ENCODE measurements around the gene EXD3.
"Not testable (repeated sequence)": the region's sequence is repeated elsewhere in the genome, so short reads cannot be mapped to it uniquely, and the experiment has no call there.

Gene EXD3

DNA sequence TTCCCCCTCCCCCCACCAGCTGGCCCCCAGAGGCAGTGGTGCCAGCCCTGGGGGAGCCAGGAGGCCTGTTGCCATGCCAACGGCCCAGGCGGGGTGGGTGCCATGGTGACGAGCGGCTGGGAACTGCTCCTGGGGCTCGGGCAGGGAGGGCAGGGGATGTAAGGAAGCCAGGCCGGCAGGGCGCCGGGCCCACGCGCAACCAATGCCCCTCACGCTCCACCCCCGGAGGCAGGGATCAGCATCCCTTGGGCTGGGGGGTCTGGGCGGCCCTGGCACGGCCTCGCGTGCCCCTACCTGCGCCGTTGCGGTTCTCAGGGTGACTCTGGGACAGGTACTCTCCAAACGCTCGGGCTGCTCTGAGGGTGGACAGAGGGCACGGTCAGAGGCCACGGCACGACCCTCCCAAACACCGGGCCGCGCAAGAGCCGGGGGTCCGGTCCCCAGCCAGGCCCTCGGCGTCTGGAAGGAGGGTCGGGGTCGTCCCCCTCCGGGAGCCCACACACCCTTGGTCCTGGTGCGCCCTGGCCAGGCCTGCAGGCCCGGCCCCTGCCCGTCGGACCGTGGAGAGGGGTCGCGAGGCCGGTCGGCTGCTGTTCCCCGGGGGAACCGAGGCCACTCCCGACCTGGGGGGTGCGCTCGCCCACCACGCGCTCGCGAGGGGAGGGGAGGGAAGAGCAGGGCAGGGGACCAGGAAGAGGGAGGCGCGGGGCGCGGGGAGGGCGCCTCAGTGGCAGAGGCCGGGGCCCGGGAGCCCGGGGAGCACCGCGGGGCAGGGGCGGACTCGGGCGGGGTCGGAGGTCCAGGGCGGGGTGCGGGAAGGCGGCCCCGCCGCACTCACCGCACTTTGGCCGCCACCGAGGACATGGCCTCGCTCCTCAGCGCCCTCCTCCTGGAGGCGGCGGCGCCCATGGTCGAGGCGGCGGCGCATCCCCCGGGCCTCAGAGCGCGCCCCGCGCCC lies 35.5 kb upstream of the EXD3 start:
- no peak for DNase-seq

DNA sequence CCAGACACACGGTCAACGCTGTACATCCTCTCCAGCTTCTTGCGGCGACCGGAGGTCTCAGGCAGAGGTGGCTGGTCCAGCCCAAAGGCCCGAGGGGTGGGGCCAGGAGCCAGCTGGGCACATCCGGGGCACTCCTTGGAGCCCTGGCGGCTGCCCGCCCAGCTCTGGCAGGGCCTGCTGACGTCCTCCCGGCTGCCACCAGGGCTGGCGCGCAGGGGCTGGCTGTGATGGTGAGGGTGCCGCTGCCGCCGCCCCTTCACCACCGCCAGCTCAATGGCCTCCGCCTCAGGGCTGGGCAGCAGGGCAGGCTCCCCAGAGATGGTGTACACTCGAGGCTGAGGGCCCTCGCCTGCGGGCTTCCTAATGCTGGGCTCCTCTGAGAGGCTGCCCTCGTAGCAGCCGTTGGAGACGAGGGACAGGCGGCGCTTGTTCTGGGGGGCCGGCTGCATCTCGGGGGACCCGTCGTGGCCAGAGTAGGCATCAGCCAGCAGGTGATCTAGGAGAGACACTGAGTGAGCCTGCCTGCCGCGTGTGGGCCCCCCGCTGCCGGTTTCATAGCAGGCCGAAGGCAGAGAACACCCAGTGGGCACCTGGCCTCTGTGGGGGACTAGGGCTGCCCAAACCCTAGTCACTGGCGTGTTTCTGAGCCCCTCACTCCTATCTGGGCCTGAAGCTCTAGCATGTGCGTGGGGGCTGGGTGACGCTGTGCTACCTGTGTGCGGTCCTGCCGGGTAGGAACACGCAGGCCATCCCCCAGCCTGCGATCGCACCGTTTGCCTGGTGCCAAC lies 34.6 kb upstream of the EXD3 start:
- DNase-seq, result no peak

DNA sequence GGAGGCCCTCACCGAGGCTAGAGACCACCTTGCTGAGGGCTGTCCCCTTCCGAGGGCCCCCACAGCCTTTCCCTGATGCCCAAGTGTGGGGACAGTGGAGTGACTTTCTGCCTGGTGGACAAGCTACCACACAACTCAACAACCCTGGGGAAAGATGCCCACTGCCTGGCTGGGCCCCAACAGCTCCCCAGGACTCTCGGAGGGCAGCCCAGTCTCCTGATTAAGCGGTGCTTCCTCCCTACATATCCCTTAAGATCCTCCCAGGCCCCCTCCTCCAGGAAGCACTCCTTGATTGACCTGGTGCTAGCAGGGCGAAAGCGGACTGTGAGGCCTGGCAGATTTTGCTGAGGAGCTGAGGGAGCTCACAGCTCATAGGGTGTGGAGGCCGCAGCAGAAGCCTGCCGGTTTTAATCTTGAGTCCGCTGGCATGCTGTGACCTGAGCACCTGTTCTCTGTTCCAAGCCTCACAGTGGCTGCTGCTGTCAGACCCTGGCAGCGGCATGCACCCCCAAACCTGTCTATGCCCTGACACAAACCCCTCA lies 34.0 kb upstream of the EXD3 start:
- no peak for DNase-seq

DNA sequence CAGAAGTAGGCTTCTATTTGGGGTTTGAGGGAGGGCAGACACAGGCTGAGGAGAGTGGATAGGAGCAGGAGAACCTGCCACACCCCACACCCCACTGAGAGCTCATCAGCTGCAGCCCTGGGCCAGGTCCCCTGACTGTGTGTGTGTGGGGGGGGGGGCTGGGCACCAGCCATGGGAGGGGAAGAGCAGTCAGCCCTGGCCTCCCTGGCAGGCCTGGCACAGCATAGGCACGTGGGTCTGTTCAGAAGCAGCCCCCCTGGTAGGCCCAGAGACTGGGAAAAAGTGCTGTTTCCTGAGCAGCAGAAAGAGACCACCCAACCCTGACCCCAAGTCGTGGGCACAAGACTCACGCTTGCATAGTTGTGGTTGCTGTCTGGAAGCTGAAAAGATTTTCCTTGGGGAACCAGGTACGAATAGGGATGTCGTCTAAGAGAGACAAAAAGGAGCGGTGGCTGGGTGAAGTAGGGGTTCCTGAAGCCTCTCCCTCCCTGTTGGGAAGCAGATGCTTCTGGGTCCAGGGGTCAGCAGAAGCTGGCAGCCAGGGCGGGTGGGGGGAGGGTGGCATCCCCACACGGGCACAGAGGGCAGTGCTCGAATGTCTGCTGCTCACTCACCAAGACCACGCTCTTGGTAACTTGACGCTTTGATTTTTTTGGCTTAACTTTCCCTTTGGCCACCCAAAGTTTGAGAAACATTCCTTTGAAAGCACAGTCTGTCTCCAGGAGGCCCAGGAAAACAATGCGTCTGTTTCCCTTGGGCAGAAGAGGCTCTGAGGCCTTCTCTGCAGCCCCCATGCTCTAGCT lies 33.3 kb upstream of the EXD3 start:
- no peak for DNase-seq

DNA sequence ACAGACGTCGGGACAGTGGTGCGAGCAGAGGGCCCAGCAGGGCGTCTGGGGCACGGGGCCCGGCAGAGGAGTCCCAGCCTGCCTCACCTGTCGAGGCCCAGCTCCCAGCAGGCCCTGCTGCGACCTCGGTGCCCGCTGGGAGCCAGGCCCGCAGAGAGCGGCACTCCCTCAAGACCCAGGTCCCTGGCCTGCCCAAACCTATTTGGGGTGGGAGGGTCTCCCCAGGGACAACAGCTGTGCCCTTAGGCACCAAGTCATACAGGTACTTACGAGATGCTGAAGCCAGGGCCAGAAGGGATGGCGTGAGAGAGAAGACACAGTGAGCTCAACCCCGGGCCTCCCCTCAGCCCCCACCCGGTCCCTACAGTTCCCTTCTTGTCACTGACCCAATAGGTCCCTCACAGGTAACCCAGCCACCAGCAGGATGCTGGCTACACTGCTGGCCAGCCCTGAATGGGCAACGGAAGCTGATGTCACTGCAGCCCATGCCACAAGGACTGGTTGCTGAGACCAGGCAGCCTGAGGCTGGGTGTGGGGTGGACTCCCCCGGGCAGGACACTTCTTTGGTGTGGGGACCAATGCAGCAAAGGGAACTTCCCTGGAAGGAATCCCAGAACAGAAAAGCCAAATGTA lies 32.5 kb upstream of the EXD3 start:
- no peak for DNase-seq

DNA sequence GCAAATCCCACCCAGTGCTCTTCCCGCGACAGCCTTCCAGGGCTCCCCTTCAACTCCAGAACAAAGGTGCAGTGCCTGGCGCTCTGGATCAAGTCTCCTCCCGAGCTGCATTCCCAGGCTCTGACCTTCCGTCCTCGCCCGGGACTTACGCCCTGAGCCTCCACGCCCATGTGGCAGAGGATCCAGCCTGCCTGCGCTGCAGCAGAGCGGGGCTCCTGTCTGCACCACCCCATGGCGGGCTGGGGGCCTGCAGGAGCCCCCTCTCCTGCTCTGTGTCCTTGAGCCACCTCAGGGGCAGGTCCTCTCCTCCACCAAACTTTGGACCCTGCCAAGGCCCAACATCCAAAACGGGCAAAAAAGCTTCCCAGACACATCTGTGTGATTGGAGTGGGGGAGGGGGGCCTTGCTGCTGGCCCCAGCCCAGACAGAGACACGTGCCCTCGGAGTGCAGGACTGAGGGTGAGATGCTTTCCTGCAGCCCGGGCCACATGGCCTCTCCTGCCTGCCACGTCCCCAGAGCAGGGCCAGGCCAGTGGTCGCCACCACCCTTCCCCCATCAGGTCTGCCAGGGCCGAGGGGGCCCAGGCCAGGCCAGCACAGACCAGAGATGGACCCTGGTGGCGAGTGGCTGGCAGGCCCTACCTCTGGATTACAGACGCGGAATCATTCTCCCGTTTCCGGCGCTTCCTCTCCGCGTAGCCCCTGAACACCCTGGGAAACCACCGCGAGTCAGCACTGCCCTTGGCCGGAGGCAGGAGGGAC lies 31.8 kb upstream of the EXD3 start:
- DNase-seq, result no peak

DNA sequence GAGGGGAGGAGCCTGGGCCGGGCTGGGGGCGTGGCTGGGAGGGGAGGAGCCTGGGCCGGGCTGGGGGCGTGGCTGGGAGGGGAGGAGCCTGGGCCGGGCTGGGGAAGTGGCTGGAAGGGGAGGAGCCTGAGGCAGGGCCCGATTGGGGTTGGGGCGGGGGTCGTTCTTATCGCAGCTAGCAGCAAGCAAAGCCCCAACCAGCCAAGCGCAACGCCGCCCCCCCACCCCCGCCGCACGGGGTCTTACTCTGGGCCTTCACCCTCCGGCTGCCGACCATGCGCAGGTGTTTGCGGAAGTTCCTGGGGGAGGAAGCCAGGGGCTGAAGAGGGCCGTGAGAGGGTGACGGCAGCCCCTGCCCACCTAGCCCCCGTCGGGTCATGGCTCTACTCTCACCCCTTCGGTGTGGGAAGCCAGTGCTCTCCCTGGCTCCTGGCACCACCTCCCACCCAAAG lies 31.2 kb upstream of the EXD3 start:
- no peak for DNase-seq

DNA sequence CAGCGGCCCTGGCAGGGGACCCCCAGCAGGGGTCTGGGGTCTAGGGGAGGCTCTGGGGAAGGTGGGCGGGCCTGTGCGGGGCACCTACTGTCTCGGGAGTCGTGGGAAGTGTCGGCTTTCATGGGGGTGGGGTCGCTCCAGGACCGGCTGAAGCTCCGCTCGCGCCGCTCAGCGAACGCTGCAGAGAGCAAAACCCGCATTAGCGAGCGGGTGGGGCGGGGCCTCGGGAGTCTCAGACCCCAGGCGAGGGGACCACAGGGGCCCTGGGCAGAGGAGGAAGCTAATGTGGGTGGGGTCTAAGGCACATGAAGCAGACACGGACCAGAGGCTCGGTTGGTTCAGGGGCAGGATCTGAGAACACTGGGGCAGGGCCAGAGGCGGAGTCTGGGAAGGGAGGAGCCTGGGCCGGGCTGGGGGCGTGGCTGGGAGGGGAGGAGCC lies 30.7 kb upstream of the EXD3 start:
- no peak for DNase-seq

DNA sequence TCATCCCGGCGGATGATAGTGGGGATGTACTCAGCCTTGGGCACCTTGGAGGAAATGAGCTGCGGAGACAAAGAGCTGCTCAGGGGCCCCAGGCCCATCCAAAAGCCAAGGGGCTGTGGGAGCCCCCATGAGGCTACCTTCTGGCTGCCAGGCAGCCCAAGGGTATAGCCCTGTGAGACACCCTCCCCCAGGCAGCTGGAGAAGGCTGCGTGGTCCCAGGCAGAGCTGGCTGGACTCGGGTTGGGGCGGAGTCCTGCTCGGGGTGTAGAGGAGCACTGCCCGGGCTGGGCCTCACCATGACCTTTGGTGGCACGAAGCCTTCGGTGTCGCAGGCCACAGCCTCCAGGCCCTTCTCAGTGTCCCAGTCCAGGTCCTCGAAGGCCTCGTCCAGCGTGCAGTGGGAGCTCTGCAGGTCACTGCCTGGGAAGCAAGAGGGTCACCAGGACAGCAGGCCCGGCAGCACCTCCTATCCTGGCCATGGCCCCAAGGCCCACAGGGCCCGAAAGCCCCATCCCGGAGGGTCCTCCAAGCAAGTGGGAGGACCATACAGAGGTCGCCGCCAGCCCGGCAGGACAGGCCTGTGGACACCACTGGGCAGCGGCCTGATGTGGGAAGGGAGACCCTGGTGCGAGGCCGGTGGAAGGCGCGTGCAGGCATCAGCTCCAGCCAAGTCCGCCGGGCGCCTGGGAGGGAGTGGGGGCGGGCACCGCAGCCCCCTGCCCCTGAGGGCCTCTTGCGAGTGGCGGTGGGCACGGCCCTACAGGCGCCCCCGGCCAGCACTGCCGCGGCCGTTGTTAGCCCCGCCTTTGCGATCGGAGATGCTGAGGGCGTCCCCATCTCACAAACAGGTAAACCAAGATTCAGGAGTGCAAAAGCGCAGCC lies 30.0 kb upstream of the EXD3 start:
- no peak for DNase-seq

DNA sequence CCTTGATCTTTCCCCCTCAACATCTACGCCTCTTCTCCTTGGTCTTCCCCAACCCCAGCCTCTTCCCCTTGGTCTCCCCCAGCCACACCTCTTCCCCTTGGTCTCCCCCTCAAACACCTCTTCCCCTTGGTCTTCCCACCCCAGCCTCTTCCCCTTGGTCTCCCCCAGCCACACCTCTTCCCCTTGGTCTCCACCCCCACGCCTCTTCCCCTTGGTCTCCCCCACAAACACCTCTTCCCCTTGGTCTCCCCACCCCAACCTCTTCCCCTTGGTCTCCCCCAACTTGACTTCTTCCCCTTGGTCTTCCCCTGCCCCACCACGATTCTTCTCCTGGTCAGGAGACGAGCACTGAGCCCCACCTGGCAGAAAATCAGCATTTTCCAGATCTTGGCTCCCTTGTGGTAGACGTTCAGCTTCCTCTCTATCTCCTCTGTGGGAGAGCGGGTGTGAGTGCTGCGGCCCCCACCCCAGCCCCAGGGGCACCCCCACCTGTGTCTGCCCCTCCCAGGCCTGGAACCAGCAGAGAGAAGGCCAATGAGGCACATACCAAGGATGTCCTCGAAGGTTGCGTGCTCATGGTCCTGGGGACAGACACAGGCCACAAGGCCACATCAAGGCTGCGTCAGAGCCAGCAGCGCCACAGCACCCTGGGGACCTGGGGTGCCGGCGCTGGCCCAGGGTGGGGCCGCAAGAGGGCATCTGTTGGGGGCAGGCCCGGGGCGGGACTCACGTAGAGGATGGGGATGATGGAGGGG lies 29.2 kb upstream of the EXD3 start:
- no peak for DNase-seq

DNA sequence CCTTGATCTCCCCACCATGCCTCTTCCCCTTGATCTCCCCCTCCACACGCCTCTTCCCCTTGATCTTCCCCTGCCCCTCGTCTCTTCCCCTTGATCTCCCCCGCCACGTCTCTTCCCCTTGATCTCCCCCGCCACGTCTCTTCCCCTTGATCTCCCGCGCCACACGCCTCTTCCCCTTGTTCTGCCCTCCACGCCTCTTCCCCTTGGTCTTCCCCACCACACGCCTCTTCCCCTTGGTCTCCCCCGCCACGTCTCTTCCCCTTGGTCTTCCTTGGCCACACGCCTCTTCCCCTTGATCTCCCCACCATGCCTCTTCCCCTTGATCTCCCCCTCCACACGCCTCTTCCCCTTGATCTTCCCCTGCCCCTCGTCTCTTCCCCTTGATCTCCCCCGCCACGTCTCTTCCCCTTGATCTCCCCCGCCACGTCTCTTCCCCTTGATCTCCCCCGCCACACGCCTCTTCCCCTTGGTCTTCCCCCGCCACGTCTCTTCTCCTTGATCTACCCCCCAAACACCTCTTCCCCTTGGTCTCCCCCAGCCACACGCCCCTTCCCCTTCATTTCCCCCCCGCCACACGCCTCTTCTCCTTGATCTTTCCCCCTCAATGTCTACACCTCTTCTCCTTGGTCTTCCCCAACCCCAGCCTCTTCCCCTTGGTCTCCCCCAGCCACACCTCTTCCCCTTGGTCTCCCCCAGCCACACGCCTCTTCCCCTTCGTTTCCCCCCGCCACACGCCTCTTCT lies 28.5 kb upstream of the EXD3 start:
- not testable (repeated sequence) for DNase-seq

DNA sequence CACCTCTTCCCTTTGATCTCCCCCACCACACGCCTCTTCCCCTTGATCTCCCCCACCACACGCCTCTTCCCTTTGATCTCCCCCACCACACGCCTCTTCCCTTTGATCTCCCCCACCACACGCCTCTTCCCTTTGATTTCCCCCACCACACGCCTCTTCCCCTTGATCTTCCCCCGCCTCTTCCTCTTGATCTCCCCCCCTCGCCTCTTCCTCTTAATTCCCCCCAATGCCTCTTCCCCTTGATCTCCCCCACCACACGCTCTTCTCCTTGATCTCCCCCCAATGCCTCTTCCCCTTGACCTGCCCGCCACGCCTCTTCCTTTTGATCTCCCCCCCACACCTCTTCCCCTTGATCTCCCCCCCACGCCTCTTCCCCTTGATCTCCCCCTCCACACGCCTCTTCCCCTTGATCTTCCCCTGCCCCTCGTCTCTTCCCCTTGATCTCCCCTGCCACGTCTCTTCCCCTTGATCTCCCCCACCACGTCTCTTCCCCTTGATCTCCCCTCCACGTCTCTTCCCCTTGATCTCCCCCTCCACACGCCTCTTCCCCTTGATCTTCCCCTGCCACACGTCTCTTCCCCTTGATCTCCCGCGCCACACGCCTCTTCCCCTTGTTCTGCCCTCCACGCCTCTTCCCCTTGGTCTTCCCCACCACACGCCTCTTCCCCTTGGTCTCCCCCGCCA lies 27.7 kb upstream of the EXD3 start:
- not testable (repeated sequence) for DNase-seq

DNA sequence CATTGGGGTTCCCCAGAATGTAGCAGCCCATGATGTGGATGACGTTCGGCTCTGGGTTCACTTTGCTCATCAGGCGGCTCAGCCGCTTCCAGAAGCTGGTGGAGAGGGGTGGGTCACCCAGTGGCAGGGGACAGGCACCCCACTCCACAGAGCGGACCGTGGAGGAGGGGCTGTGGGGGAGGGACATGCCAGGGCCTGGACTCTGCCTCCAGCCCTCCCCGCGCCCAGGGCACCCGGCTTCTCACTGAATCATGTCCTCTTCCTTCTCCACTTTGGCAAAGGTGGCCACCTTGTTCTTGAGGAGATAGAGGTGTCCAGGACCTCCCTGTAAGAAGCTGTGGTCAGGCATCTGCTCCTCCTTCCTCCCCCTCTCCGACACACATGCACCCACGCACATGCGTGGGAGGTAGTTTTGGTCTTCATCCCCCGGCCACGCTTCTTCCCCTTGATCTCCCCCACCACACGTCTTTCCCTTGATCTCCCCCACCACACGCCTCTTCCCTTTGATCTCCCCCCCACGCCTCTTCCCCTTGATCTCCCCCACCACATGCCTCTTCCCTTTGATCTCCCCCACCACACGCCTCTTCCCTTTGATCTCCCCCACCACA lies 27.1 kb upstream of the EXD3 start:
- no peak for DNase-seq

DNA sequence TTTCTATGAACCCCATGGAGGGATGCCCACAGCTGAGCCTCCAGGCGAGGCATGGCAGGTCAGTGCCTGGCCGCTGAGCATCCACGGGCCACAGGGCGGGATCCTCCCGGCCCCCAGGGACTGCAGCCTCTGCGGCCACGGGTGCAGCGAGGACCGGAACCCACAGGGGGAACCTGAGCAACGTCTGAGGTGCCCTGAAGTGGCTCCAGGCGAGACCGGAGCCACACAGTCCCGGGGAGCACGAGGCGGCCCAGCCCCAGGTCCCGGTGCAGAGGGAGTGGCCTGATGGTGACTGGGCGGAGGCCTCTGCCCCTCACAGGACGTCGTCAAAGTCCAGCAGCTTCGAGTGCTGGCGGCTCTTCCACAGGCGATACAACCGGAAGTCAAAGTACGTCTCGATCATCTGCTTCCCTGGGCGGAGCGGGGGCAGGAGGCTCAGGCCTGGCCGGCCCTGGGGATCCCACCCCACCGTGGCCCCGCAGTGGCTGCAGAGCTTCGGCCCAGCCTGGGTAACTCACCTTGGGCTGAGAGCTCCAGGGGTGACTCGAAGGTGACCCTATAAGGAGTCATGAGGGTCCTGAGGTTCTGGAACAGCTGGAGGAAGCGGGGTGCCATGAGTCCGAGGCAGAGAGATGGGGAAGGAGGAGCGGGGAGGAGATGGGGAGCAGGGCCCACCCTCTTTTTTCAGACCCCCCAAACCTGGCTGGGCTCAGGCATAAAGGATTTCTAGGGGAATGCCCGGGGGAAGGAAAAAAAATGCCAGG lies 26.3 kb upstream of the EXD3 start:
- no peak for DNase-seq

DNA sequence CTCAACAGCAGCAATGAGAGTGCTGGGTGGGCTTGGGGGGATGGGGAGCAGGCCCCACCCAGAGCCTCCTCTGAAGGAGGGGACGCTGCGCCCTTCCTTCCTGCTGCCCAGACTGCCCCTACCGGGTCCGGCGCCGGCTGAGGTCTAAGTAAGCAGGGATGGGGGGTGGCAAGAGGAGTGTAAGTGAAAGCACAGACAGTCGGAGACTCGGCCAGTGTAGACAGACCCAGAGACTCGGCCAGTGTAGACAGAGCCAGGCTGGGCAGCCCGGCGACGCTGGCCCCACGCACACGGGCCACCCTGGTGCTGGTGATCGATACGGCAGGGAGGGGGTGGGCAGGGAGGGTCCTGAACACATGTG lies 25.6 kb upstream of the EXD3 start:
- DNase-seq, result no peak

DNA sequence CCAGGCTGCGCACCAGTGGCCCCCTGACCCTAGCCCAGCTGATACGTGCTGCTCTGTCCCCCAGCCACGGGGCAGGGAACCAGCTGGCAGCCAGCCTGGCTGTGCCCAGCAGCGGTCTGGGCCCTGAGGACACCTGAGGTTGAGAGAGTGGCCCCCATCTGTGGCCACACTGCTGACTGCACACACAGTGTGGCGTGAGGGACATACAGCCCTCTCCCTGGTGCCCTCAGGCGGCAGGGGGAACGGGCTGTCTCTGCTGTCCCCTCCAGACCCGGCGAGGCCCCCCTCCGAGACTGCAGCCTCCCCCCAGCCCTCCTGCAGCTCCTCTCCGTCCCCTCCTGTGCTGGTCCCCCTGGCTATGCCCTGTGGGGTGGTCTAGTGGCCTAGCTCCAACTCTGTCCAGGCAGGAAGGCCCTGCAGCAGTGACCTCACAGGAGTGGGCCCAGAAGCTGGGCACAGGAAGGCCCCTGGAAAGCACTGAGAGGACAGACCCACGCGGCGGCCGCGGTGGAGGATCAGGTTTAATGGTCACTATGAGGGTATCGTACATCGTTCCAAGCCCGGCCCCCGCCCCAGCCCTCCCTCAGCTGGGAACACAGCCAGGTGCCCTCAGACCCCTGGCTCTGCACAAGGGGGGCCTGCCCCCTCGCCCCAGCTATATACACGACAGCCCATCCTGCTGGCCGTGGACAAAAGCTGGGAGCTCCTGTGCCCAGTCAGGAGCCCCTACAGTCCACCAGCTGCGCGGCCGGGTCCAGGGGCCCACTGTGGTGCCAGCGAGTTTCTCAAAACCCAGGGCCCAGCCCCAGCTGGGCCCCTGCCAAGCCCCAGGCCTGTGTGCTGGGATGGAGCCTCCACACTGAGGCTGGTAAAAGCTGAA lies 25.0 kb upstream of the EXD3 start:
- no peak for DNase-seq
